ENCODE data around the gene CFDP1. TPM values are rescaled to one million over a fixed set of nuclear protein-coding genes. Genes with fewer than 3 reads are reported as not detected.
A peak's percentile ranks its signal among the peaks of the same experiment; 100 is the strongest.

The CFDP1 gene
- total and polyA plus RNA-seq, 11 donors, result 17.7 to 60.6 (median 25.3) TPM

DNA sequence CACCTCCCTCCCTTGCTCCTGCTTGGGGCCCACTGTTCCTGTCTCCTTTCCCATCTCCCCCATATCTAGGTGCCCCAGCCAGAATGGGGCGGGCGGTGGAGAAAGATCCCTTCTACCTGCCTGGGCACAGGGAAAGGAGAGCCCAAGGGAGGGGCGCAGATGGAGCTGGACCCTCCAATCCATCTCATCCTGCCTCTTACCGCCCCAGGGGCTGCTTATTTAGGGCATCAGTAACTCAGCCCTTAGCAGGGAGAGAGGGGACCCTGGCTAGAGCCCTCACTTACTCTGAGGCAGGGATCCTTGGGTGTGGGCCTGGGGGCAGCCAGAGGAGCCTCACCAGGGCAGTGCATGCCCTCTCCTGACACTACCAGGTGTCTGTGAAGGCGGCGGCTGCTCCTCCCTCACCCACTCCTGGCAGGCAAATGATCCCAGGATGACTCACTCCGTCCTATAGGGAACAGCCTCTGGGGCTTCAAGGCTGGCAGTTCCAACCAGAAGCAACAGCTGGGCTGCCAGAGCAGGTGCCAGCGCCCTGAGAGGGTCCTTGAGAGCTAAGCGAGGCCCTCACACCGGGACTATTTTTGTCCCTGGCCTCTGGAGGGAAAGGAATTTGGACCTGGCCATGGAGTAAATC lies 165.6 kb downstream of the CFDP1 start:
- WGBS, 4 donors, result 48 to 79% (median 60%) methylated on average over 6 to 10 of the region's 10 CpGs
- peaks cover 0 to 3% (median 0%) of the 10 kb centered on the region in 9 donors for H3K36me3 ChIP-seq
- TF ChIP-seq, protein P1, sequence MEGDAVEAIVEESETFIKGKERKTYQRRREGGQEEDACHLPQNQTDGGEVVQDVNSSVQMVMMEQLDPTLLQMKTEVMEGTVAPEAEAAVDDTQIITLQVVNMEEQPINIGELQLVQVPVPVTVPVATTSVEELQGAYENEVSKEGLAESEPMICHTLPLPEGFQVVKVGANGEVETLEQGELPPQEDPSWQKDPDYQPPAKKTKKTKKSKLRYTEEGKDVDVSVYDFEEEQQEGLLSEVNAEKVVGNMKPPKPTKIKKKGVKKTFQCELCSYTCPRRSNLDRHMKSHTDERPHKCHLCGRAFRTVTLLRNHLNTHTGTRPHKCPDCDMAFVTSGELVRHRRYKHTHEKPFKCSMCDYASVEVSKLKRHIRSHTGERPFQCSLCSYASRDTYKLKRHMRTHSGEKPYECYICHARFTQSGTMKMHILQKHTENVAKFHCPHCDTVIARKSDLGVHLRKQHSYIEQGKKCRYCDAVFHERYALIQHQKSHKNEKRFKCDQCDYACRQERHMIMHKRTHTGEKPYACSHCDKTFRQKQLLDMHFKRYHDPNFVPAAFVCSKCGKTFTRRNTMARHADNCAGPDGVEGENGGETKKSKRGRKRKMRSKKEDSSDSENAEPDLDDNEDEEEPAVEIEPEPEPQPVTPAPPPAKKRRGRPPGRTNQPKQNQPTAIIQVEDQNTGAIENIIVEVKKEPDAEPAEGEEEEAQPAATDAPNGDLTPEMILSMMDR (IDR thresholded peaks at IDR 0.05), result no peak
- no peak for TF ChIP-seq POLR2A (IDR thresholded peaks at IDR 0.05)
- ATAC-seq (peak; percentile 69 to 80 (median 74)), DNase-seq (peak; percentile 70 to 91 (median 84))
- H3K27ac ChIP-seq, result peak overlapping the region in 11 of 12 donors; percentile 18 to 94 (median 68)
- peaks cover 14 to 58% (median 40%) of the 10 kb centered on the region in 12 donors for H3K4me1 ChIP-seq
- H3K4me3 ChIP-seq, result no peak overlapping the region
- no peaks in the 10 kb centered on the region for H3K9me3 ChIP-seq
- intact Hi-C loops (cut with DNase I), result loop anchor here in 4 of 10 donors (2.0 to 5.0 kb wide), 3 partner anchors 35 to 73 kb away; no protein-coding TSS in a partner anchor
- H3K27me3 ChIP-seq, result peaks cover 0 to 57% (median 0%) of the 10 kb centered on the region in 9 donors

DNA sequence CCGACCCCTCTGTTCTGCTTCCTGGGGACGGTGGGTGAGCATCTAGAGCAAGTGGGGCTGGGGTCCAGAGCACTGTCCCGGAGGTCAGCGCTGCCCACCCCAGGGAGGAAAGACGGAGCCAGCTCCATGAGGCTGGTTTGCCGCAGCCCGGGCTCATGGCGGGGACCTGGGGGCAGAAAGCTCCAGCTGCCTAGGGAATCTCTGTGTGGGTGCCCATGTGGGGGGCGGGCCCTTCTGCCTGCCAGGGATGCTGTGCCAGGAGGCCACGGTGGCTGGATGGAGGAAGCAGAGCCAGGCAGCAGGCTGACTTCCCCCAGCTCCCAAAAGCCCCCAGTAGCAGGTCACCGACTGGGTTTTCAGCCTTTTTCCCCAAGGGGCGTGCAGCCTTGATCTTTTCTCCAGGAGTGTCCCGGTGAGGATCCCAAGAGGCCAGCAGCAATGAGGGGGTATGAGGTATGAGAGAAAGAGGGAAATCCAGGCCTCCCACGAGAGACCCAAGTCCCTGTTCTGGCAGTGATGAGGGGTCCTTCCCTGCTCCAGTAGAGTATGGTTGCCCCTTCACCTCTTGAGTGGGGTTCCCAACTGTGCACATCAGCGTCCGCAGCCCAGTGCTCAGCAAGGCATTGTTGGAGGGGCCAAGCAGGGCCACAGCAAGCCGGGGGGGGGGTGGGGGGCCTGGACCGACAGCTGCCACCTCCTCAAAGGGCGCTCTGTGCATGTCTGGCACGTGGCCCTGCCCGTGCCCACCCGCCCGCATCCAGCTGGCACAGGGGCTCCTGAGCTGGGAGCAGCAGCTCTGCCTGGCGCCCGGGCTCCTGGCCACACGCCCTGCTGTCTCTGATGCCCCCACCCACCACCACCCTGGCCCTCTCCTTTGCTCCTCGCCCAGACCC lies 166.3 kb downstream of the CFDP1 start:
- DNase-seq (peak in 1 of 5 donors; percentile 62), ATAC-seq (no peak)
- H3K4me3 ChIP-seq, result peak overlapping the region in 8 of 12 donors; percentile 70 to 100 (median 86)
- intact Hi-C loops (cut with DNase I), result loop anchor here in 4 of 10 donors (2.0 to 5.0 kb wide), 3 partner anchors 35 to 74 kb away; no protein-coding TSS in a partner anchor
- H3K36me3 ChIP-seq, result peaks cover 0 to 5% (median 0%) of the 10 kb centered on the region in 9 donors
- no peaks in the 10 kb centered on the region for H3K9me3 ChIP-seq
- WGBS, 4 donors, result 66 to 78% (median 71%) methylated on average over 17 to 27 of the region's 27 CpGs
- H3K27me3 ChIP-seq, result peaks cover 0 to 54% (median 0%) of the 10 kb centered on the region in 9 donors
- peak overlapping the region in 7 of 12 donors; percentile 62 to 98 (median 96) for H3K27ac ChIP-seq
- TF ChIP-seq, protein P1 (IDR thresholded peaks at IDR 0.05), result no peak
- TF ChIP-seq POLR2A (IDR thresholded peaks at IDR 0.05), result no peak
- peaks cover 19 to 62% (median 45%) of the 10 kb centered on the region in 12 donors for H3K4me1 ChIP-seq

DNA sequence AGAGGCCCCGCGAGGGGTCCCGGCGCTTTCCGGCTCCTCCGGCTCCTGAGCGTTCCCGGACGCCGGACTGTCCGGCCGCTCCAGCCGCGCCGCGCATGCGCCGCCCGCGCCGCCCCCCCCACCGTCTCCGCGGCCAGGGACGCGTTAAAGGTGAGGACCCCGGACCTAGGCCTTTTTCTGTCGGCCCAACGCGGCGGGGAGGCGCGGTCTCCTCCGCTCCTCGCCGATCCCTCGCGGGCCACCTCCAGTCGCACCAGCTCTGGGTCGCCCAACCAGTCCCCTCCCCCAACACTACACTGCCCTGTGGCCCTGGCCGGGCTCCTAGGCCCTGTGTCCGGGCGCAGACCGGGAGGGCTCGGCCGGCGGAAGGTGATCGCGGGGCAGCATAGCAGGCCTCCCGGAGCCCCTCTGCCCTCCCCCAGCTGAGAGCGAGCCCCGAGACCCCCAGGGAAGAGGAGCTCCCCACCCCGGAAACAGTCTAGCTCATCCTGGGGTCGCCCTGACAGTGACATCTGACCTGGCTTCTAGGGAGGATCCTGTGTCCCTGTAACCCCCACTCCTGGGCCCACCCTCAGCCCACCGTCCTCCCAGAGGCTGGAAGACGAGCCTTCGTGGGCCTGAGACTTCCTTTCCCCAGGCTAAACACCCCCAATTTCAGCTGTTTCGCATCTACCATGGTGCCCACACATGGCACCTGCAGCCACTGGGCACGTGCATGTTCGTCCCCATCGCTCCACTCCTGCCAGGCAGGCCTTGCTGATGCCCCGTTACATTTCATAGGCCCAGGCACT lies 167.2 kb downstream of the CFDP1 start:
- 9 to 25% (median 17%) methylated on average over 21 to 62 of the region's 62 CpGs for WGBS, 4 donors
- Histone ChIP-seq H3K27ac (peak overlapping the region; percentile 84 to 99 (median 96)), H3K36me3 (peaks cover 0 to 5% (median 0%) of the 10 kb centered on the region in 9 donors), H3K4me3 (peak overlapping the region; percentile 70 to 100 (median 94)), H3K9me3 (no peaks in the 10 kb centered on the region), H3K4me1 (peaks cover 27 to 66% (median 52%) of the 10 kb centered on the region in 12 donors), H3K27me3 (peaks cover 0 to 50% (median 0%) of the 10 kb centered on the region in 9 donors)
- ATAC-seq (peak; percentile 14 to 58 (median 44)), DNase-seq (peak; percentile 73 to 87 (median 78))
- peak in 1 of 2 donors; percentile 65 for TF ChIP-seq POLR2A (IDR thresholded peaks at IDR 0.05)
- TF ChIP-seq, protein P1 (IDR thresholded peaks at IDR 0.05), result no peak
- intact Hi-C loops (cut with DNase I), result loop anchor here in 4 of 10 donors (2.0 to 5.0 kb wide), 4 partner anchors 34 to 75 kb away; no protein-coding TSS in a partner anchor

Measured in heart left ventricle (tissue), 16 donors.